HG03520 (cell line): Measurements from ENCODE around the gene ZC3H12D.
A peak's percentile ranks its signal among the peaks of the same experiment; 100 is the strongest.
"Not testable (repeated sequence)": the region's sequence is repeated elsewhere in the genome, so short reads cannot be mapped to it uniquely, and the experiment has no call there.

Experiments used
- ATAC-seq: cut with Tn5 transposase; IDR thresholded peaks from one replicate; pipeline ENCODE4 v1.9.1; 2021; ENCODE audit warnings: mild to moderate bottlenecking, moderate library complexity; ENCODE audit not compliant: unreplicated experiment

Gene ZC3H12D

DNA sequence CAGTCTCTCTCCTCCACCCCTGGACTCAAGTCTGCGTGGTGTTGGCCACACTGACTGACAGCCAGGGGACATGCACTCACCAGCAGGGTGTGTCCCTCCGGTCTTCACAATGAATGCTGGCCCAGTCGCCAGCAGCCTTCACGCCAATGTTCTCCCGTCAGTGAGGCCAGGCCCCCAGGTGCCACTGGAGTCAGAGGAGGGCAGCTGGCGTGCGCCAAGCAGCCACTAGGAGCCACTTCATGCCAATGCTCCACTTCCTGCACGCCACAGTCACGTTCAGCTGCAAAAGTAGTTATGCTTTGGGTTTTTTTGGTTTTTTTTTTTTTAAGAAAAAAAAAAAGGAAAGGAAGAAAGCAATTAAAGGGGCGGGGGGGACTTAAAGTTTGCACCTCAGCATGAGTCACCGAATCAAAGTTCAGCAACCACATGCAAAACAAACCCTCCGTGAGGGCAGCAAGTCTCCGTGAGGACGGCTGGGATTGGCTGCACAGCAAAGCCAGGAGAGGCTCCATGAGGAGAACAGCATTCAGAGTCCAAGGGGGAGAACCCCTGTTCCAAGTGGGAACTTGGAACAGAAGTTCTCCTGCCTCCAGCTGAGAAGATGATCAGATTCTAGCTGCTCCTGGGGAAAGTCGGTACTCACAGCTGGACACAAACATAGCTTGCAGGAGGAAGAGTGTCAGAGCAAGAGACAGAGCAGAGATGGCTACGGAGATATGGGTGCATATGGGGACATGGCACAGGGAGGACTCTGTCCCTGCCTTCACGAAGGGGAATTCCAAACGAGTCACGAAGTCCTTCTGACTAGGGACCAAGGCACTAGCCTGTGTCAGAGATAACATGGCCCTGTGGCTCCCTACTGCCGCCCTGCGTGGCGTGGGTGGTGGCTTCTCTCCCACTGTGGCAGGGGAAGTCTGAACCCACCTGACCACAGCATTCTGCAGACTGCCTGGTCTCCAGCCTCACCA lies at the start of gene ZC3H12D:
ZC3H12D (minus strand) TSS at position 282 of the 968 bp plus-strand sequence. CDS start 10,471 bp downstream, outside the sequence.
- ATAC-seq, result peak; percentile 42

DNA sequence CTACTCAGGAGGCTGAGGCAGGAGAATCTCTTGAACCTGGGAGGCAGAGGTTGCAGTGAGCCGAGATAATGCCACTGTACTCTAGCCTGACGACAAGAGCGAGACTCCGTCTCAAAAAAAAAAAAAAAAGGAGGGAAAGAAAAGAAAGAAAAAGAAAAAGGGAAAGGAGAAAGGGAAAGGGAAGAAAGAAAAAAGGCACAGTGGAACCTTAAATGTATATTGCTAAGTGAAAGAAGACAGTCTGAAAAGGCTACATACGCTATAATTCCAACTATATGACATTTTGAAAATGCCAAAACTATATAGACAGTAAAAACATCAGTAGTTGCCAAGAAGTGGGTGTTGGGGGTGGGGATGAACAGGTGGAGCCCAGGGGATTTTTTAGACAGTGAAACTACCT lies 44.8 kb upstream of the ZC3H12D start:
- no peak for ATAC-seq

DNA sequence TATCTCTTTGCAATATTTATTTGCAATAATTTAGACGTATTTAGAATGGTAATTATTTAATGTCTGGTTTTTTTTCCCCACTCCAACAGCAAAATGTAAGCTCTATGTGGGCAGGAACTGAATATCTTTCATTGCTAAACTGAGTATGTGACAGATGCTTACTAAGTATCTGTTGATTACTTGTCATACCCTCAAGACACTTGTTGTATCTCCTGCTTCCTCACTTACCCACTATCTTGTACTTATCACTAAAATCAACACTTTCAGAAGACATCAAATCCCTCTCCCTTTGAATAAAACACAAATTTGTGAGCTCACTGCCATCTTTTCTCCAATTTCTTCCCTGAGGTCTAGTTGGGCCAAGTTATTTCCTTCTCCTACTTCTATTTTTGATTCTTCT lies 30.7 kb upstream of the ZC3H12D start:
- ATAC-seq, result no peak

DNA sequence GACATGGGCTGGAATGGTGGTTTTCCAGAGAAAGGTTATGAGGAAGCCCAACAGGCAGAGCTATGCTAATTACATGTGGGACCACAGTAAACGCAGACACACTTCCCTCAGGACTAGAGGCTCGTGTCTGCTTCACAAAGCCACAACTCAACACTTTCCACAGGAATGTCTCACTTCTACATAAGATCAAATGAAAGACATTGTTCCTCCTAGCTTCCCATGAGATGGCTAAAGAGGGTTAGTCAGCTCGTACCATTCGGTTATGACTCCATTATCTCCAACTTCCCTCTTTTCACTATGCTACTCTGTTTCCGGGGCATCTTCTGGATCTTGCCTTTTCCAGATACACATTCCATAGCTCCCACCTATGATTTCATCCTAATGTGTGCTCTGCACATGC lies 29.1 kb upstream of the ZC3H12D start:
- ATAC-seq, result no peak

DNA sequence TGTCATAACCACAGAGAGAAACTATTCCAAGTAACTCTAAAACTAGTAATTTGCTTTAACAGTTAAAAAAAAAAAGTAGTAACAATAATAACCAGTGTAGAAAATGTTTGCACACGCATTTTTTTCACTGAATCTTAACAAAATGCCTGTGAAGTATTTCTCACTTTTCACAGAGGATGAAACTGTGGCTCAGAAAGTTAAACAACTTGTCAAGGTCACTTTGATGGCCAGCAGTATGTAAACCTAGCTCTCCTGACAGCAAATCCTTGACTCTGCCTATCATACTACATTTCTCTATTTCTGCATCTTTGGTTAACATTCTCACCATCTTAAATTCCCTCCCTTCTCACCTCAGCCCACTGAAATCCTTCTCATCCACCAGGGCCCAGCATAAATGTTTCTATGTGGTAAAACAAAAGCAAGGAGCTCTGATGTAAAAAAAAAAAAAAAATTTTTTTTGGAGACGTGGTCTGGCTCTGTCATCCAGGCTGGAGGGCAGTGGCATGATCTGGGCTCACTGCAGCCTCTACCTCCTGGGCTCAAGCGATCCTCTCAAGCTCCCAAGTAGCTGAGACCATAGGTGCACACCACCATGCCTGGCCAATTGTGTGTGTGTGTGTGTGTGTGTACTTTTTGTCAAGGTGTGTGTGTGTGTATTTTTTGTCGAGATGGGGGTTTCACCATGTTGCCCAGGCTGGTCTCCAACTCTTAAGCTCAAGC lies 26.1 kb upstream of the ZC3H12D start:
- ATAC-seq, result no peak

DNA sequence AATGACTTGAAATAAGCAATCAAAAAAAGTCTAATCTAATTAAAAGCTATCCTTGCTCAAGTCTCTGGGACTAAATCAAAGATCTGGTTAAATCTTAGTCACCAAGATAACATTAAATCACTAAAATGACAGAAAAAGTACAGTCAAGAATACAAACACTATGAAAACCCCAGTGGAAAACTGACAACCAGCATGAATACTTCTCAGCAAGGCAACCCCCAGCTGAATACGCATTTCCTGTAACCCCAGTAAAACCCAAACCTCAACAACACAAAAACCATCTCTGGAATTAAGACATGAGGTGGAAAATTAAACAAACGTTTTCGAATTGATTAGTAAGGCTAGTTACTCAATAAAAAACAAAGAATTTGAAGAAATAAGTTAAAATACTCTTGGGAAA lies 23.7 kb upstream of the ZC3H12D start:
- no peak for ATAC-seq

DNA sequence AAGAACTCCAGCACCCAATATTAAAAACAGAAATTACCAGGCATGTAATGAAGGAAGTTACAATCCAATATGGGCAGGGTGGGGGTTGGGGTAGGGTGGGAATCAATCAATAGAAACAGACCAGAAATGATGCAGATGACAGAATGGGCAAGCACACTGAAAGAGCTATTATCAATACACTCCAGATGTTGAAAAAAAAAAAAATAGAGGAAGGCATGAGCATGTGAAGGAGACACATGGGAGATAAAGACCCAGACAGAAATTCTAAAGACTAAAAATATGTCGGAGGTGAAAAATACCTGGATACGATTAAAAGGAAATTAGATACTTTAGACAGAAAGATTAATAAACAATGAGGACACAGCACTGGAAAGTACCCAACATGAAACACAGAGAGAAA lies 19.1 kb upstream of the ZC3H12D start:
- ATAC-seq, result no peak

DNA sequence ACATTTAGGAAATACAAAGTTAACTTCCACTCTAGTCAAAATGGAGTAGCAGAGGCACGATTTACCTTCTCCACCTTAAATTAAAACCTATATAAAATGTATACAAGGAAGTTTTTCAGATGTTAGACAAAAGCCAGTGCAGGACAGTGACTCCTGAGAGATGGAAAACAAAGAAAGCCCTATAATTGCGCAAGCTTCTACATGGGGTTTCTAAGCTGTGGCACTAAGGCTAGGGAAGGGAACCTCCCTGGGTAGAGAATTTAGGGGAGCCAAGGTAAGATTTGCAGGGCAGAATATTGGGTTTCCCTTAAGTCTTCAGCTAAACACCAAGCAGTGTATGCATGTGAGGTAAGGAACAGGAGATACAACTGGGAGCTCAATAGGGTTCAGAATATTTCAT lies 18.5 kb upstream of the ZC3H12D start:
- no peak for ATAC-seq

DNA sequence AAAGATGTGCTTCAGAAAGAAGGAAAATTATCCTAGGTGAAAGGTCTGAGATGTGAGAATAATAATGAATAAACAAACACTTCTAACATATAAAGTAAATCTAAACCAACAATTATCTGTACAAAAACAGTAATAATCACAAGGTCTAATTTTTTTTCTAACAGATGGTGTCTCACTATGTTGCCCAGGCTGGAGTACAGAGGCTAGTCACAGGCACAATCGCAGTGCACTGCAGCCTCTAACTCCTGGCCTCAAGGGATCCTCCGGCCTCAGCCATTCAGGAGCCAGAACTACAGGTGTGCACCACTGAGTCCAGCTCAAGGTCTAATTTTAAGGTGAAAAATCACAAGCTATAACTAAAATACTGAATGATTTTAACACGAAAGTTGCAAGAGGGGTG lies 17.0 kb upstream of the ZC3H12D start:
- ATAC-seq, result no peak

DNA sequence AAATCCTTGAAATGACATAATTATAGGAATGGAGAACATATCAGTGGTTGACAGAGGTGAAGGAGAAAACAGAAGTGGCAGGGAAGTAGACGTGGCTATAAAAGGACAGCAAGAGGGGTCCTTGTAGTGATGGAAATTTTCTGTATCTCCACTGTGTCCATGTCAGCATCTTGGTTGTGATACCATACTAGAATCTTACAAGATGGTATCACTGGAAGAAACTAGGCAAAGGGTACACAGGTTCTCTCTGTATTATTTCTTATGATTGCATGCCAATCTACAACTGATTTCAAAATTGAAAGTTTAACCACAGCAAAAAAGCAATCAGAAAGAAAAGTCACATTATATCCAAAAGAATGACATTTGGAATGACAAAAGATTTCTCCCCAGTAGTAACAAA lies 16.4 kb upstream of the ZC3H12D start:
- ATAC-seq, result no peak

DNA sequence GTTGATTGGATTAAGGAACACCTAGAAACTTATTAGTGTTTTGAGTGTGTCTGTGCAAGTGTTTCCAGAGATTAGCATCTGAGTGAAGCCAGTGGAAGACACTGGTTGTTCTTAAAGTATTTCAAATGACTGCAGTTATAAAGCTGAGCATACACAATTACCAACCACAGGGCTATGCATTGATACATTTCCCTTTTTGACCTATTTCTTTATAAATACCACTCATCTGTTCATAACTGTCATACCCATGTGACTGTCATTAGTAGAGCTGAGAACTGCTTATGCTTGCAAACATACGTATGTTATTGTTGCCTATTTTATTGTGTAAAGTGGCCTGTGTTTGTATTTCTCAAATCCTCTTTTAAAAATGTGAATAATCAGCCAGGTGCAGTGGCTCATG lies 15.3 kb upstream of the ZC3H12D start:
- no peak for ATAC-seq

DNA sequence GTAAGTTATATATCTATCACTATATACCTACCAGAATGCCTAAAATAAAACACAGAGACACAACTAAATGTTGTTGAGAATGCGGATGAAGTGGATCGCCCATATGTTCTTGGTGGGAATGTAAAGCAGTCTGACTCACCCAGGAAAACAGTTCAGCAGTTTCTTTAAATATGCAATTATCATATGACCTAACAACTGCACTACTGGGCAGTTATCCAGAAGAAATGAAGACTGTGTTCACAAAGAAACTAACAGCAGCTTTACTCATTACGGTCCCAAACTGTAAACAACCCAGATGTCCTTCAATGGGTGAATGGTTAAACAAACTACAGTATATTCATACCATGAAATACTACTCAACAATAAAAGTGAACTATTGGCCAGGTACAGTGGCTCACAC lies 14.3 kb upstream of the ZC3H12D start:
- ATAC-seq, result no peak

DNA sequence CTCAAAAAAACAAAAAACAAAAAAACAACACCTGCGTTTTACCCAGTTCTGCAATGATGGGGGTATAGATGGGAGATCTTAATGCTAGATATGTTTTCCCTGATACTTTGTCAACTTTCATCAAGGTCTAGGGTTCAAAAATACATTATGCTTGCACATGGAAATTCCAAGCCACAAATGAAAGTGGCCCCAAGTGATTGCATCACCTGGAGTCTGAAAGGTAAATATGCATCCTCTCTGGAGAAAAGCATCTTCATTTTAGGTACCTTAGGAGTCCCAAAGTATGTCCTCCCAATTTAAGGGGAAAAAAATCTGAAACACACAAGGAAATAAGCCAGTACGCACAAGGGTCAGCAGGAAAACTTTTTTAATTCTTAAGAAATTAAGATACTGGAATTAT lies 12.6 kb upstream of the ZC3H12D start:
- no peak for ATAC-seq

DNA sequence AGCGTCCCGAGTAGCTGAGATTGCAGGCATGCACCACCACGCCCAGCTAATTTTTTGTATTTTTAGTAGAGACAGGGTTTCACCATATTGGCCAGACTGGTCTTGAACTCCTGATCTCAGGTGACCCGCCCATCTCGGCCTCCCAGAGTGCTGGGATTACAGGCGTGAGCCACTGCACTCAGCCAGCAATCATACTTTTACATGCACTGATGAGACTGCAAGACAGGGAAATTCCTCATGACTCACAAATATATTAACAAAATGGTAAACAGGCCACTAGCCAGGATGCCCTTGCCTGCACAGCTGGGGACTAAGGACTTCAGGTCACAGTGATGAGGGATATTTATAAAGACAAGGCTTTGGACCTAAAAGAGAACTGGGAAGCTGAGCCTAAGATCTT lies 11.8 kb upstream of the ZC3H12D start:
- not testable (repeated sequence) for ATAC-seq

DNA sequence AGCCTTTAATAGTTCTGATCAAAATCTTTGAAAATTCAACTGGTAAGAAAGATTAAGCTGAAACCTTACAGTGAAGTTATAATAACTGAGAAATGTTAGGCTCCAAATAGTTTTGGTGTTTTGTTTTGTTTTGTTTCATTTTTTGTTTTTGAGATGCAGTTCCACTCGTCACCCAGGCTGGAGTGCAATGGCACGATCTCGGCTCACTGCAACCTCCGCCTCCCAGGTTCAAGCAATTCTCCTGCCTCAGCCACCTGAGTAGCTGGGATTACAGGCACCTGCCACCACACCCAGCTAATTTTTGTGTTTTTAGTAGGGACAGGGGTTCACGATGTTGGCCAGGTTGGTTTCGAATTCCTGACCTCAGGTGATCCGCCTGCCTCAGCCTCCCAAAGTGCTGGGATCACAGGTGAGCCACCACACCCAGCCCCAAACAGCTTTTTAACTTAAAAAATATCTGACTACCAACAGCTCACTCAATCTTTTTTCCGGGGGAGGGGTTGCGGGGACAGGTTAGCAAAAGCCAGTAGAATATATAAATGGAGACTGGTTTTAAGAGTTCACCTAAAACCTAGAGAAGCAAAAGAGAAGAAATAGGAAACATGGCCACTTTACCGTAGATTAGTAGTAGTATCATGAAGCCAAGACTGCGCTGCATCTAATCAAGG lies 10.7 kb upstream of the ZC3H12D start:
- not testable (repeated sequence) for ATAC-seq

DNA sequence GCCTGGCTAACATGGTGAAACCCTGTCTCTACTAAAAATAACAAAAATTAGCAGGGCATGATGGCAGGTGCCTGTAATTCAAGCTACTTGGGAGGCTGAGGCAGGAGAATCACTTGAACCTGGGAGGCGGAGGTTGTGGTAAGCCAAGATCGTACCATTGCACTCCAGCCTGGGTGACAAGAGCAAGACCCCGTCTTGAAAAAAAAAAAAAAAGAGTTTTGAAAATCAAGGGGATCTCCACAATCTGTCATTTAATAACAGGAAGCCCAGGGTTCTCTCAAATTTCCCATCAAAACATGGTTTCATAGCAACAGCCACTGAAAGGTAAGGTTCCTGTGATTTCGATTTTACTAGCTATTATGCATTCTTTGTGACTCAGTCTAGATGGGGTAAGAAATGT lies 10.0 kb upstream of the ZC3H12D start:
- ATAC-seq, result peak; percentile 87

DNA sequence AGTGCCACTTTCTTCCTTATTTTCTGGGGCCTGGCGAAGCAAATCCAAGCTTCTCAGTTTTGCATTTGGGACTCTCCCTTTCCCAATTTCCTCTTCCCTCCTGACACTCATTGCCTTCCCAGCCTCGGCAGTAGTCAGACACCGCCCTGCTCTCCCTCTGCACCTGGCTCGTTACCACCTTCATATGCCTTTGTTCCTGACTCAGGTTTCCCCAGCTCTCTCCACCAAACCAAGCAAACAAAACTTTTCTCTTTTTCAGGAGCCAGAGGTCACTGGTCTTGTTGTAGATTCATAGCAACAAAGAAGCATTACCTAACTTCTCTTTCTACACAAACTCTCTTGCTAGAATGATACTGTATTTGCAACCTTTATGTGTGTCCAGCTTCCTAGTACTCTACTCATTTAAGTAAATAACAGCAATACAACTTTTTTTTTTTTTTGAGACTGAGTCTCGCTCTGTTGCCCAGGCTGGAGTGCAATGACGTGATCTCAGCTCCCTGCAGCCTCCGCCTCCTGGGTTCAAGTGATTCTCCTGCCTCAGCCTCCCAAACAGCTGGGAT lies 9.0 kb upstream of the ZC3H12D start:
- no peak for ATAC-seq

DNA sequence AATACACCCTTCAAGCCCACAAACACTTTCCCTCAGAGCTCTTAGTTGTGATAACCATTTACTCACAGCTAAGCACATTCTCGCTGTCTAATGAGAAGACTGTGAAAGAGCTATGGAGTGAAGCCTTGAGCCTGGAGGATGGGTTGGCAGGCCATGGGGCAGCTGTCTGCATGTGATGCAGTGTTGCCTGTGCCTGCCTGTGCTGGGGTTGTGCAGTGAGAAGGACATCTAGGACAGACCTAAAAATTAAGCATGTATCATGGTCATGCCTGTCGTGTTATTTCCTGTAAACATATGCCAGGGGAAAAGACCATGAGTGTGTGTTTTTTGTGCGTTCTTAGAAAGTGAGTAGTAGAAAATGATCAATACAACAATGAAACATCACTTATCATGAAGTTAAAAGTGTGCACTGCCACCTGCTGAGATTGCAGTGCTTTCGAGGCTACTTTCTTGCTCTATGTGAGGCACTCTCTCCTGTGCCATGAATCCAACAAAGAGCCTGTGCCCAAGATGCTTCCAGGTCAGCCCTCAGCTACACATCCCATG lies 8.1 kb upstream of the ZC3H12D start:
- no peak for ATAC-seq

DNA sequence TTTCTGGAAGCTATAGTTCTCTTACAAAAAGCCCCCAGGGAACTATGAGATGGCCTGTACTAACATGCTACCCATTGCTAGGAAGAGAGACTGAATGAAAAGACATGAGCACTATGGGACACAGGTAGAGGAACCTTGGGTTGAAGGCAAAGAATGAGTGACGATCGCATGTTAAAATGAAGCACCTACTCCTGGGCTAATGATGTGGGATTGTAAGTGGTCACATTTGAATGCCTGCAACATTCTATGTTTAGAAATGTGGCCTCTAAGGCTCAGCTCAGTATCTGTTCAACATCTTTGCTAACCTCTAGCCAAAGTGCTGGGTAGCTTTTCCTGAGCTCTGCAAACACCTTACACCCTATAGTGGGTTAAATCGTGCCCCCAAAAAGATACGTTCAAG lies 5.2 kb upstream of the ZC3H12D start:
- no peak for ATAC-seq

DNA sequence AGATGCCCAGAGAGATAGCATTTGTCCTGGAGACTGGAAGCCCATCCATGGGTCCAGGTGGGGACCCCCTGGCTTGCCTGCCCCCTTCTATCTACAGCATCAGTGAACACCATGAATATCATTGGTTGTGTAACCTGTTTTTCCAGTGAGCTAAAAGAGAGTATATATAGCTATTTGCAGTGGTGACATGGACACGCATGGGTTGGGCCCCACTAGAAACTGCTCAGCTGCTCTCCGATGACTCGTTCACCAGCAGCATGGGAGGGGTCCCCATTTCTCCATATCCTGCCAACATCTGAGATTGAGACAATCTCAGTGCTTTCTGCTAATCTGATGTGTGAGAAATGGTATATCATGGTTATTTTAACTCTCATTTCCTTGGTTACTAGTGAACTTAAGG lies 4.0 kb upstream of the ZC3H12D start:
- no peak for ATAC-seq

DNA sequence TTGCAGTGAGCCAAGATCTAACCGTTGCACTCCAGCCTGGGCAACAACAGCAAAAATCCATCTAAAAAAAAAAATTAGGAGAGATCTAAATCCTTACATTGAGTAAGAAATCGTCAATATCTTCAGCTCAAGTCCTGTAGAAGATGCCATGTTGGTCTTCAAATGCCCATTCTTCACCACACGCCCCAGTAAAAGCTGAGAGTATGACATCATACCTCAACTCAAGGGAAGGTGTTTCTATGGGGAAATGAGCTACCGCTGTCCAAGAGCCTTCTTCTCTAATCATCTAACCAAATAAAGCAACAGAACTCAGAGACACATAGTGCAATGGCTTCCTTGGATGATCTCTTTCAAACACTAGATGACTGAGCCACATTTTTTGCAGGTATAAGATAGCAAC lies 2.5 kb upstream of the ZC3H12D start:
- no peak for ATAC-seq
